ACC112 (cell line): Measurements from ENCODE around the gene SLC25A44.

ENCODE experiments used
- H2AFZ ChIP-seq: fragments of 200-600 bp; sonication (generic); one replicate; pipeline ENCODE4 v1.6.0; 2017; ENCODE audit warnings: antibody characterized with exemption, low read length; ENCODE audit not compliant: unreplicated experiment
- H3K27ac ChIP-seq: fragments of 200-600 bp; sonication (generic); 2 replicates; pipeline ENCODE4 v1.5.1; 2014; ENCODE audit warnings: low read depth, mild to moderate bottlenecking, antibody characterized with exemption, low read length, moderate library complexity
- H3K27me3 ChIP-seq: fragments of 200-600 bp; sonication (generic); 2 replicates; pipeline ENCODE4 v1.6.1; 2014; ENCODE audit warnings: mild to moderate bottlenecking, antibody characterized with exemption, low read length, moderate library complexity, mixed read lengths; ENCODE audit not compliant: insufficient read depth
- H3K36me3 ChIP-seq: fragments of 200-600 bp; sonication (generic); 2 replicates; pipeline ENCODE4 v1.6.1; 2016; ENCODE audit warnings: mild to moderate bottlenecking, antibody characterized with exemption, low read length, moderate library complexity, mixed read lengths; ENCODE audit not compliant: insufficient read depth
- H3K4me1 ChIP-seq: fragments of 200-600 bp; sonication (generic); one replicate; pipeline ENCODE4 v1.6.1; 2016; ENCODE audit warnings: low read length, mixed read lengths; ENCODE audit not compliant: insufficient read depth, unreplicated experiment, control insufficient read depth
- H3K4me3 ChIP-seq: fragments of 200-600 bp; sonication (generic); 2 replicates; pipeline ENCODE4 v1.5.1; 2014; ENCODE audit warnings: mild to moderate bottlenecking, low read depth, low read length
- H3K79me2 ChIP-seq: fragments of 200-600 bp; sonication (generic); one replicate; pipeline ENCODE4 v1.6.0; 2016; ENCODE audit warnings: low read length; ENCODE audit not compliant: control insufficient read depth, unreplicated experiment, insufficient read depth

SLC25A44 gene

GRCh38 chr1:156152628-156153027 lies 41.3 kb upstream of the SLC25A44 start:
- H3K27ac ChIP-seq = no peak overlapping the region
- no peaks in the 10 kb centered on the region for H3K36me3 ChIP-seq
- H2AFZ ChIP-seq = no peak overlapping the region
- H3K4me1 ChIP-seq = peaks cover 18% of the 10 kb centered on the region
- H3K4me3 ChIP-seq = no peak overlapping the region
- H3K79me2 ChIP-seq = no peaks in the 10 kb centered on the region
- no peaks in the 10 kb centered on the region for H3K27me3 ChIP-seq

GRCh38 chr1:156153362-156153761 lies 40.5 kb upstream of the SLC25A44 start, which contains the start of gene SEMA4A:
SEMA4A (plus strand) TSS chr1:156153585; CDS start chr1:156154579, 994 bp downstream.
- H3K36me3 ChIP-seq = no peaks in the 10 kb centered on the region
- H2AFZ ChIP-seq = no peak within 1 kb of the TSS
- no peaks in the 10 kb centered on the region for H3K79me2 ChIP-seq
- no peak within 1 kb of the TSS for H3K4me3 ChIP-seq
- H3K27ac ChIP-seq = no peak within 1 kb of the TSS
- peaks cover 18% of the 10 kb centered on the region for H3K4me1 ChIP-seq
- H3K27me3 ChIP-seq = no peaks in the 10 kb centered on the region

- H3K79me2 ChIP-seq = no peaks in the 10 kb centered on the region
- H3K4me1 ChIP-seq = peaks cover 21% of the 10 kb centered on the region
- H3K27me3 ChIP-seq = no peaks in the 10 kb centered on the region
- H3K36me3 ChIP-seq = no peaks in the 10 kb centered on the region
- no peak overlapping the region for H3K4me3 ChIP-seq
- H2AFZ ChIP-seq = no peak overlapping the region
- no peak overlapping the region for H3K27ac ChIP-seq
These were observed 39.6 kb upstream of the SLC25A44 start for GRCh38 chr1:156154317-156154749.

- Histone ChIP-seq H3K79me2 (no peaks in the 10 kb centered on the region), H3K36me3 (no peaks in the 10 kb centered on the region), H3K4me3 (no peak overlapping the region)
These were observed 38.0 kb upstream of the SLC25A44 start for GRCh38 chr1:156155756-156156510.

GRCh38 chr1:156157506-156157905 lies 36.4 kb upstream of the SLC25A44 start:
- Histone ChIP-seq H3K27me3 (no peaks in the 10 kb centered on the region), H2AFZ (no peak overlapping the region), H3K79me2 (no peaks in the 10 kb centered on the region), H3K4me1 (peaks cover 27% of the 10 kb centered on the region), H3K4me3 (no peak overlapping the region), H3K36me3 (no peaks in the 10 kb centered on the region), H3K27ac (no peak overlapping the region)

More at GRCh38 chr1:156155756-156156510, 38.0 kb upstream of the SLC25A44 start:
- peaks cover 26% of the 10 kb centered on the region for H3K4me1 ChIP-seq
- H2AFZ ChIP-seq = no peak overlapping the region
- H3K27me3 ChIP-seq = no peaks in the 10 kb centered on the region
- H3K27ac ChIP-seq = no peak overlapping the region

GRCh38 chr1:156157966-156158365 lies 35.9 kb upstream of the SLC25A44 start:
- H3K4me3 ChIP-seq = no peak overlapping the region
- no peak overlapping the region for H2AFZ ChIP-seq
- no peaks in the 10 kb centered on the region for H3K79me2 ChIP-seq
- peaks cover 25% of the 10 kb centered on the region for H3K4me1 ChIP-seq
- H3K27me3 ChIP-seq = no peaks in the 10 kb centered on the region
- H3K27ac ChIP-seq = no peak overlapping the region
- no peaks in the 10 kb centered on the region for H3K36me3 ChIP-seq

GRCh38 chr1:156160000-156160742 lies 33.7 kb upstream of the SLC25A44 start:
- Histone ChIP-seq H3K79me2 (no peaks in the 10 kb centered on the region), H3K27me3 (no peaks in the 10 kb centered on the region), H2AFZ (peak overlapping the region; percentile 78), H3K27ac (peak overlapping the region; percentile 60; the same call in 1 of the 2 replicates), H3K4me3 (peak overlapping the region; percentile 72), H3K4me1 (peaks cover 31% of the 10 kb centered on the region), H3K36me3 (no peaks in the 10 kb centered on the region)

GRCh38 chr1:156160743-156161171 lies 33.1 kb upstream of the SLC25A44 start:
- H3K4me3 ChIP-seq = peak overlapping the region; percentile 72
- peak overlapping the region; percentile 78 for H2AFZ ChIP-seq
- H3K27me3 ChIP-seq = no peaks in the 10 kb centered on the region
- H3K36me3 ChIP-seq = no peaks in the 10 kb centered on the region
- no peaks in the 10 kb centered on the region for H3K79me2 ChIP-seq
- H3K27ac ChIP-seq = peak overlapping the region; percentile 60; the same call in 1 of the 2 replicates
- H3K4me1 ChIP-seq = peaks cover 31% of the 10 kb centered on the region

- Histone ChIP-seq H3K27me3 (no peaks in the 10 kb centered on the region), H3K36me3 (no peaks in the 10 kb centered on the region), H3K27ac (peak overlapping the region; percentile 87), H2AFZ (no peak overlapping the region), H3K4me1 (peaks cover 31% of the 10 kb centered on the region), H3K79me2 (no peaks in the 10 kb centered on the region), H3K4me3 (no peak overlapping the region)
These were observed 31.4 kb upstream of the SLC25A44 start for GRCh38 chr1:156162430-156163037.

- Histone ChIP-seq H3K27me3 (no peaks in the 10 kb centered on the region), H3K36me3 (no peaks in the 10 kb centered on the region), H3K27ac (no peak overlapping the region), H3K4me3 (no peak overlapping the region), H2AFZ (no peak overlapping the region), H3K79me2 (no peaks in the 10 kb centered on the region), H3K4me1 (peaks cover 31% of the 10 kb centered on the region)
These were observed 30.2 kb upstream of the SLC25A44 start for GRCh38 chr1:156163712-156164111.
